OCI-LY1 (cell line): Measurements from ENCODE around the gene POC1A.

Experiments used
- H2AFZ ChIP-seq: fragments of 200-600 bp; sonication (generic), shearing (Covaris generic); 2 replicates; pipeline ENCODE4 v1.6.0; 2014; ENCODE audit warnings: antibody characterized with exemption, mild to moderate bottlenecking, low read length
- H3F3A ChIP-seq: fragments of 200-600 bp; sonication (generic), shearing (Covaris generic); 2 replicates; pipeline ENCODE4 v1.6.0; 2014; ENCODE audit warnings: mild to moderate bottlenecking, antibody characterized with exemption, low read length, moderate library complexity; ENCODE audit not compliant: insufficient read depth
- H3K27ac ChIP-seq: fragments of 200-600 bp; sonication (generic); 2 replicates; pipeline ENCODE4 v1.5.1; 2014; ENCODE audit warnings: low read length, mixed run types, mild to moderate bottlenecking, low read depth; ENCODE audit not compliant: poor library complexity, severe bottlenecking
- H3K27me3 ChIP-seq: fragments of 200-600 bp; sonication (generic); 2 replicates; pipeline ENCODE4 v1.6.0; 2014; ENCODE audit warnings: antibody characterized with exemption, mild to moderate bottlenecking, low read length, moderate library complexity; ENCODE audit not compliant: insufficient read depth
- H3K36me3 ChIP-seq: fragments of 200-600 bp; sonication (generic); 2 replicates; pipeline ENCODE4 v1.6.1; 2014; ENCODE audit warnings: mild to moderate bottlenecking, antibody characterized with exemption, low read length, moderate library complexity, mixed read lengths; ENCODE audit not compliant: insufficient read depth
- H3K4me1 ChIP-seq: fragments of 200-600 bp; sonication (generic); 2 replicates; pipeline ENCODE4 v1.5.1; 2014; ENCODE audit warnings: mild to moderate bottlenecking, low read length, moderate library complexity; ENCODE audit not compliant: insufficient read depth, severe bottlenecking
- H3K4me2 ChIP-seq: fragments of 200-600 bp; sonication (generic), shearing (Covaris generic); 2 replicates; pipeline ENCODE4 v1.6.1; 2014; ENCODE audit warnings: low read length
- H3K4me3 ChIP-seq: fragments of 200-600 bp; sonication (generic); 2 replicates; pipeline ENCODE4 v1.5.1; 2014; ENCODE audit warnings: low read length, low read depth, mild to moderate bottlenecking, mixed read lengths; ENCODE audit not compliant: poor library complexity, severe bottlenecking
- H3K79me2 ChIP-seq: fragments of 200-600 bp; shearing (Covaris generic); 2 replicates; pipeline ENCODE4 v1.6.1; 2016; ENCODE audit warnings: mixed run types, low read length, mixed read lengths; ENCODE audit not compliant: insufficient read depth
- H3K9ac ChIP-seq: fragments of 200-600 bp; sonication (generic), shearing (Covaris generic); 2 replicates; pipeline ENCODE4 v1.6.1; 2014; ENCODE audit warnings: mild to moderate bottlenecking, low read length, mixed read lengths
- H3K9me2 ChIP-seq: fragments of 200-600 bp; sonication (generic), shearing (Covaris generic); 2 replicates; pipeline ENCODE4 v1.6.1; 2014; ENCODE audit warnings: low read depth, mild to moderate bottlenecking, low read length, mixed read lengths
- H3K9me3 ChIP-seq: fragments of 200-600 bp; shearing (Covaris generic); 2 replicates; pipeline ENCODE4 v1.6.1; 2014; ENCODE audit warnings: low read length, mixed read lengths
- H4K20me1 ChIP-seq: fragments of 200-600 bp; sonication (generic), shearing (Covaris generic); 2 replicates; pipeline ENCODE4 v1.6.0; 2016; ENCODE audit warnings: mild to moderate bottlenecking, low read length; ENCODE audit not compliant: insufficient read depth
- CTCF ChIP-seq: fragments of 200-600 bp; sonication (generic), shearing (Covaris generic); IDR thresholded peaks from 2 replicates; pipeline ENCODE4 v1.5.1; 2017; ENCODE audit warnings: mild to moderate bottlenecking, antibody characterized with exemption, low read length, moderate library complexity, mixed read lengths
- EZH2 ChIP-seq: fragments of 200-600 bp; sonication (generic), shearing (Covaris generic); IDR thresholded peaks from 2 replicates; pipeline ENCODE4 v1.8.0; 2017; ENCODE audit warnings: borderline replicate concordance, mixed run types, mild to moderate bottlenecking, antibody characterized with exemption, low read length, moderate library complexity, mixed read lengths

POC1A gene

DNA sequence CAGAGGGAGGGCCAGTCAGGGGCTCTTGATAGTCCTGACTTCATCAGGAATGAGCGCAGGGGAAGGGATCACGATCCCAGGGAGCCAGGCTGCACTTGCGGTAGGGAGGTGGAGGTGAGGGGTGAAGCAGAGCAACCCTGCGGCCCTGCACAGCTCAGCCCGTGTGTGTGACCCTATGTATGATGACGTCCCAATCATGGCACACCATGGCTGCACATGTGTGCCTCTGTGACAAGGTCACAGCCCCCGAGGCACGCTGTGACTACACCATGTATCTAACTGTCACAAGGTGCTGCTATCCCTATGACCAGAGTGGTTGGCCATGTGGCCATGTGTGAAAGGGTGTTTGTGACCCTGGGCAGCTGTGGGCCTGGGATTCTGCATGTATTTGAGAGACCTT is 30.5 kb upstream of the POC1A start:
- Histone ChIP-seq H3K4me2 (no peak overlapping the region), H3K9me2 (no peaks in the 10 kb centered on the region), H3K4me1 (no peaks in the 10 kb centered on the region), H3K27ac (no peak overlapping the region), H3F3A (no peaks in the 10 kb centered on the region), H3K9me3 (no peaks in the 10 kb centered on the region), H2AFZ (no peak overlapping the region), H4K20me1 (no peaks in the 10 kb centered on the region), H3K9ac (no peak overlapping the region), H3K36me3 (no peaks in the 10 kb centered on the region), H3K4me3 (no peak overlapping the region), H3K79me2 (no peaks in the 10 kb centered on the region), H3K27me3 (no peaks in the 10 kb centered on the region)
- TF ChIP-seq EZH2: no peak
- TF ChIP-seq CTCF: no peak

- H3K9me3 ChIP-seq: no peaks in the 10 kb centered on the region
- H3K27me3 ChIP-seq: no peaks in the 10 kb centered on the region
- no peaks in the 10 kb centered on the region for H3K36me3 ChIP-seq
- H2AFZ ChIP-seq: no peak overlapping the region
- TF ChIP-seq EZH2 (no peak), CTCF (no peak)
- no peaks in the 10 kb centered on the region for H3K9me2 ChIP-seq
- H3F3A ChIP-seq: no peaks in the 10 kb centered on the region
- no peak overlapping the region for H3K4me3 ChIP-seq
- H3K9ac ChIP-seq: no peak overlapping the region
- no peaks in the 10 kb centered on the region for H3K4me1 ChIP-seq
- H4K20me1 ChIP-seq: no peaks in the 10 kb centered on the region
- no peak overlapping the region for H3K4me2 ChIP-seq
- H3K79me2 ChIP-seq: no peaks in the 10 kb centered on the region
- no peak overlapping the region for H3K27ac ChIP-seq
These were observed 29.7 kb upstream of the POC1A start for GRCh38 chr3:52183786-52184445.

DNA sequence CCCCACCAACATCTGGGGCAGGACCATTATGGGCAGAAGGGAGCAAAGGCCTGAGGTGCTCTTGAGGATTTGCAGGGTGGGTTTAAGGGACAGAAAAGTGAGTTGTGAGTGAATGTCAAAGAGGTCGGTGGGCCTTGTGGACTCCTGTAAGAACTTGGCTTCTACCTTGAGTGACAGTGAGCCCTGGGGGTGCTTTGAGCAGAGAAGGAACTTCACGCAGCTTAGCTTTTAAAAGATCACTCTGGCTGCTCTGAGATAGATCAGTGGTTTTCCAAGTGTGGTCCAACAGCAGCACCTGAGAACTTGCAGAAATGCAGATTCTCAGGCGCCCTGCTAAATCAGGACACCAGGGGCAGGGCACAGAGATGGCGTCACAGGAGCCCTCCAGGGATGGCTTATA is 28.5 kb upstream of the POC1A start:
- H3K9me3 ChIP-seq: no peaks in the 10 kb centered on the region
- no peaks in the 10 kb centered on the region for H3K27me3 ChIP-seq
- H3K9me2 ChIP-seq: no peaks in the 10 kb centered on the region
- H3K4me1 ChIP-seq: no peaks in the 10 kb centered on the region
- H3K79me2 ChIP-seq: no peaks in the 10 kb centered on the region
- H3K36me3 ChIP-seq: no peaks in the 10 kb centered on the region
- H3F3A ChIP-seq: no peaks in the 10 kb centered on the region
- no peak overlapping the region for H2AFZ ChIP-seq
- H3K27ac ChIP-seq: no peak overlapping the region
- no peak overlapping the region for H3K4me2 ChIP-seq
- TF ChIP-seq CTCF (no peak), EZH2 (no peak)
- no peaks in the 10 kb centered on the region for H4K20me1 ChIP-seq
- H3K4me3 ChIP-seq: no peak overlapping the region
- H3K9ac ChIP-seq: no peak overlapping the region
